ENCODE results near the gene SIGLEC12.
A peak's percentile ranks its signal among the peaks of the same experiment; 100 is the strongest.
"Not testable (repeated sequence)": the region's sequence is repeated elsewhere in the genome, so short reads cannot be mapped to it uniquely, and the experiment has no call there.

Gene SIGLEC12

GRCh38 chr19:51457351-51458013 is 44.1 kb downstream of the SIGLEC12 start:
- DNase-seq, result no peak

- DNase-seq, result no peak
These were observed 44.9 kb downstream of the SIGLEC12 start for GRCh38 chr19:51456541-51457290.

- DNase-seq, result no peak
These were observed 50.8 kb downstream of the SIGLEC12 start for GRCh38 chr19:51450730-51451307.

GRCh38 chr19:51448411-51449016 is 53.1 kb downstream of the SIGLEC12 start:
- DNase-seq, result no peak

- no peak for DNase-seq
These were observed 53.6 kb downstream of the SIGLEC12 start for GRCh38 chr19:51448011-51448410.

GRCh38 chr19:51447510-51447909 is 54.1 kb downstream of the SIGLEC12 start:
- not testable (repeated sequence) for DNase-seq

GRCh38 chr19:51441410-51442390 is 59.9 kb downstream of the SIGLEC12 start:
- peak; percentile 78 for DNase-seq

Measured in activated CD4-positive, alpha-beta T cell treated with anti-CD3 and anti-CD28 coated beads for 1 hour (primary cell).